Measurements from ENCODE around the gene GZMM.

GZMM gene

GRCh38 chr19:525029-525428 lies 18.8 kb upstream of the GZMM start:
- no peak for TF ChIP-seq CTCF (IDR thresholded peaks at IDR 0.05; ENCODE audit: insufficient read depth, low read length, poor library complexity, severe bottlenecking)
- Histone ChIP-seq H3K27me3 (replicated peaks; ENCODE audit: control insufficient read depth, insufficient read depth, low read length) (no peaks in the 10 kb centered on the region; the same call in 1 of the 2 replicates), H3K4me3 (replicated peaks; ENCODE audit: low read depth, low read length) (no peak overlapping the region), H3K36me3 (ENCODE audit: control insufficient read depth, insufficient read depth, low read length) (no peaks in the 10 kb centered on the region)
- no peak for DNase-seq (ENCODE audit: extremely low read depth, insufficient read length)

- no peak for TF ChIP-seq CTCF (IDR thresholded peaks at IDR 0.05; ENCODE audit: insufficient read depth, low read length, poor library complexity, severe bottlenecking)
- Histone ChIP-seq H3K36me3 (ENCODE audit: control insufficient read depth, insufficient read depth, low read length) (no peaks in the 10 kb centered on the region), H3K4me3 (replicated peaks; ENCODE audit: low read depth, low read length) (no peak overlapping the region), H3K27me3 (replicated peaks; ENCODE audit: control insufficient read depth, insufficient read depth, low read length) (no peaks in the 10 kb centered on the region; the same call in 1 of the 2 replicates)
- DNase-seq (ENCODE audit: extremely low read depth, insufficient read length) = no peak
Observed at GRCh38 chr19:525857-526419, 17.9 kb upstream of the GZMM start.

DNA sequence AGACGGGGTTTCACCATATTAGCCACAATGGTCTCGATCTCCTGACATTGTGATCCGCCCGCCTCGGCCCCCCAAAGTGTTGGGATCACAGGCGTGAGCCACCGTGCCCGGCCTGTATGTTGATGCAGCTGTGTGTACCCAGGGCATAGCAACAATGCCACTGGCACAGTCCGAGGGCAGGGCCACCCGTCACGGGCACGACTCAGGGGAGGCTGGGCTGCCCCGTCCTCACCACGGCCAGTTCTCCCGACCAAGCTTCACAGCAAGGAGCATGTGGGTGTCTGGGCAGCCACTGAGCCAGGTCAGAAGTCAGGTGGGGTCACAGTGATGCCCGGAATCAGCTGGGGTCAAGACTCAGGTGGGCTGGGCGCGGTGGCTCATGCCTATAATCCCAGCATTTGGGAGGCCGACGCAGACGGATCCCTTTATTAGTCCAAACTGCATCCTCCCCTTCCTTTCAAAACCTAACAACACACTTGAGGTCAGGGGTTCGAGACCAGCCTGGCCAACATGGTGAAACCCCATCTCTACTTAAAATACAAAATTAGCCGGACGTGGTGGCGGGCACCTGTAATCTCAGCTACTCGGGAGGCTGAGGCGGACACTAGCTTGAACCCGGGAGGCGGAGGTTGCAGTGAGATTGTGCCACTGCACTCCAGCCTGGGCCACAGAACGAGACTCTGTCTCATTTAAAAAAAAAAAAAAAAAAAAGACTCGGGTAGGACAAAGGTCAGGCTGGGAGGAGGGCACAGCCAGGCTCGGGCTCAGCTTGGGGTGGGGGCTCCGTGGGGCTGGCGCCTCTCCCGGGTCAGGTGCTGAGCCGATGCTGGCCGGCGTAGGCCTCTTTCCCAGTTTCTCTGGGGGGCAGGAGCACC lies 13.5 kb upstream of the GZMM start:
- no peak for TF ChIP-seq CTCF (IDR thresholded peaks at IDR 0.05; ENCODE audit: insufficient read depth, low read length, poor library complexity, severe bottlenecking)
- DNase-seq (ENCODE audit: extremely low read depth, insufficient read length) = no peak
- peak overlapping the region; percentile 82 for H3K4me3 ChIP-seq (replicated peaks; ENCODE audit: low read depth, low read length)
- H3K27me3 ChIP-seq (replicated peaks; ENCODE audit: control insufficient read depth, insufficient read depth, low read length) = no peaks in the 10 kb centered on the region; the same call in 1 of the 2 replicates
- no peaks in the 10 kb centered on the region for H3K36me3 ChIP-seq (ENCODE audit: control insufficient read depth, insufficient read depth, low read length)

GRCh38 chr19:531009-531752 lies 12.7 kb upstream of the GZMM start:
- peak; percentile 89 for DNase-seq (ENCODE audit: extremely low read depth, insufficient read length)
- Histone ChIP-seq H3K4me3 (replicated peaks; ENCODE audit: low read depth, low read length) (peak overlapping the region; percentile 82), H3K27me3 (replicated peaks; ENCODE audit: control insufficient read depth, insufficient read depth, low read length) (no peaks in the 10 kb centered on the region), H3K36me3 (ENCODE audit: control insufficient read depth, insufficient read depth, low read length) (no peaks in the 10 kb centered on the region; the same call in none of the 2 replicates)
- no peak for TF ChIP-seq CTCF (IDR thresholded peaks at IDR 0.05; ENCODE audit: insufficient read depth, low read length, poor library complexity, severe bottlenecking)

- TF ChIP-seq CTCF (IDR thresholded peaks at IDR 0.05; ENCODE audit: insufficient read depth, low read length, poor library complexity, severe bottlenecking) = no peak
- Histone ChIP-seq H3K27me3 (replicated peaks; ENCODE audit: control insufficient read depth, insufficient read depth, low read length) (no peaks in the 10 kb centered on the region), H3K4me3 (replicated peaks; ENCODE audit: low read depth, low read length) (peak within 1 kb of the TSS; percentile 92), H3K36me3 (ENCODE audit: control insufficient read depth, insufficient read depth, low read length) (peaks cover 5% of the 10 kb centered on the region)
- DNase-seq (ENCODE audit: extremely low read depth, insufficient read length) = peak; percentile 53
Observed at GRCh38 chr19:531753-532560, 11.9 kb upstream of the GZMM start, which contains the start of gene CDC34. Gene CDC34, plus strand, starts transcription at chr19:531760. Its CDS starts 172 bp downstream, at chr19:531932.

Measured in GM06990 (cell line).